Thyroid gland (tissue), 4 donors: ENCODE measurements around the gene NMNAT2. TPM values are rescaled to one million over a fixed set of nuclear protein-coding genes. Genes with fewer than 3 reads are reported as not detected.
A peak's percentile ranks its signal among the peaks of the same experiment; 100 is the strongest.

Experiments
- DNase-seq, 2 donors: peaks; one replicate each; pipeline ENCODE4 v3.0.0-alpha.2; 2019
- H3K27ac ChIP-seq, 3 donors: fragments of 200-600 bp; sonication (generic); 1 replicate in 2 of 3; 2 replicates in 1 of 3; pipeline ENCODE4 v1.5.1; 2016 to 2019; ENCODE audit warnings: mild to moderate bottlenecking in 1 of 3, moderate library complexity in 1 of 3
- H3K27me3 ChIP-seq: fragments of 200-600 bp; sonication (generic); one replicate; pipeline ENCODE4 v1.5.1; 2019
- H3K36me3 ChIP-seq, 2 donors: fragments of 200-600 bp; sonication (generic); one replicate each; pipeline ENCODE4 v1.5.1; 2016 to 2019
- H3K4me1 ChIP-seq, 2 donors: fragments of 200-600 bp; sonication (generic); one replicate each; pipeline ENCODE4 v1.5.1; 2017 to 2019
- H3K4me3 ChIP-seq, 3 donors: fragments of 200-600 bp; sonication (generic); replicated peaks in 1 of 3; 1 replicate in 2 of 3; 2 replicates in 1 of 3; pipeline ENCODE4 v1.5.1; 2016; ENCODE audit warnings: mild to moderate bottlenecking in 1 of 3
- H3K9me3 ChIP-seq: fragments of 200-600 bp; sonication (generic); one replicate; pipeline ENCODE4 v1.5.1; 2017
- CTCF ChIP-seq, 6 experiments: fragments of 200-600 bp in 3 of 6; fragments of 450-650 bp in 3 of 6; sonication (generic) in 3 of 6; IDR thresholded peaks; one replicate each; pipeline ENCODE4 v1.5.1; 2016 to 2019; ENCODE audit warnings: antibody characterized with exemption in 6 of 6, mild to moderate bottlenecking in 2 of 6, inconsistent platforms in 1 of 6, moderate library complexity in 1 of 6
- POLR2A ChIP-seq, 2 donors: fragments of 450-650 bp; IDR thresholded peaks; one replicate each; pipeline ENCODE4 v1.6.1; 2017; ENCODE audit warnings: antibody characterized with exemption in 2 of 2, mild to moderate bottlenecking in 2 of 2, moderate library complexity in 1 of 2
- WGBS, 2 donors: methylation state at CpG; one replicate each; pipeline ENCODE4 v1.1.5; 2017; 5-methylcytosine and 5-hydroxymethylcytosine counted together
- intact Hi-C: fragments of 100-400 bp; cut with DNase I; formaldehyde crosslinking; loops from one replicate; pipeline ENCODE4 v1.15.1; 2023
- total RNA-seq, 4 donors: library from RNA; depleted of rRNA; stranded (reverse); fragments of >200 nt; gene quantifications; one replicate each; pipeline ENCODE4 v1.2.3, GENCODE V29; 2016

Gene NMNAT2
- total RNA-seq, 4 donors from 2014 or later: 7.6 to 39.5 (median 17.3) TPM

GRCh38 chr1:183215936-183216335 lies 202.2 kb downstream of the NMNAT2 start:
- no peak for DNase-seq
- Histone ChIP-seq H3K9me3 (no peaks in the 10 kb centered on the region), H3K27ac (peak overlapping the region in 1 of 3 donors; percentile 5), H3K36me3 (no peaks in the 10 kb centered on the region), H3K27me3 (no peaks in the 10 kb centered on the region), H3K4me3 (no peak overlapping the region), H3K4me1 (peaks cover 39 to 42% of the 10 kb centered on the region in 2 donors)
- intact Hi-C loops: no loop called here
- 84 to 94% methylated on average over 4 of the region's 4 CpGs for WGBS, 2 donors
- TF ChIP-seq CTCF (IDR thresholded peaks at IDR 0.05) (no peak), POLR2A (IDR thresholded peaks at IDR 0.05) (no peak)

- H3K27ac ChIP-seq: peak overlapping the region in 2 of 3 donors; percentile 49 to 54
- H3K36me3 ChIP-seq: no peaks in the 10 kb centered on the region
- no peaks in the 10 kb centered on the region for H3K27me3 ChIP-seq
- H3K9me3 ChIP-seq: no peaks in the 10 kb centered on the region
- no peak overlapping the region for H3K4me3 ChIP-seq
- DNase-seq: no peak
- intact Hi-C loops: no loop called here
- H3K4me1 ChIP-seq: peaks cover 39 to 42% of the 10 kb centered on the region in 2 donors
- 89 to 94% methylated on average over 13 of the region's 13 CpGs for WGBS, 2 donors
- no peak for TF ChIP-seq POLR2A (IDR thresholded peaks at IDR 0.05)
- no peak for TF ChIP-seq CTCF (IDR thresholded peaks at IDR 0.05)
Measured at GRCh38 chr1:183215076-183215720, 203.0 kb downstream of the NMNAT2 start.

- Histone ChIP-seq H3K27ac (peak overlapping the region; percentile 49 to 61 (median 54)), H3K4me1 (peaks cover 34% of the 10 kb centered on the region in 2 donors), H3K27me3 (no peaks in the 10 kb centered on the region), H3K36me3 (no peaks in the 10 kb centered on the region), H3K9me3 (no peaks in the 10 kb centered on the region), H3K4me3 (no peak overlapping the region)
- peak in 1 of 2 donors; percentile 35 for DNase-seq
- no peak for TF ChIP-seq CTCF (IDR thresholded peaks at IDR 0.05)
- no peak for TF ChIP-seq POLR2A (IDR thresholded peaks at IDR 0.05)
- 67% methylated on average over 5 of the region's 5 CpGs for WGBS, 2 donors
- intact Hi-C loops: no loop called here
Measured at GRCh38 chr1:183214021-183214970, 203.9 kb downstream of the NMNAT2 start.

GRCh38 chr1:183212870-183213269 lies 205.3 kb downstream of the NMNAT2 start:
- Histone ChIP-seq H3K27me3 (no peaks in the 10 kb centered on the region), H3K4me1 (peaks cover 20 to 21% of the 10 kb centered on the region in 2 donors), H3K36me3 (no peaks in the 10 kb centered on the region), H3K9me3 (no peaks in the 10 kb centered on the region), H3K4me3 (no peak overlapping the region), H3K27ac (no peak overlapping the region)
- TF ChIP-seq CTCF (IDR thresholded peaks at IDR 0.05) (no peak), POLR2A (IDR thresholded peaks at IDR 0.05) (no peak)
- intact Hi-C loops: no loop called here
- WGBS, 2 donors: 97 to 100% methylated on average over 1 of the region's 1 CpG
- no peak for DNase-seq

- DNase-seq: no peak
- no peaks in the 10 kb centered on the region for H3K27me3 ChIP-seq
- H3K9me3 ChIP-seq: no peaks in the 10 kb centered on the region
- H3K36me3 ChIP-seq: no peaks in the 10 kb centered on the region
- TF ChIP-seq POLR2A (IDR thresholded peaks at IDR 0.05) (no peak), CTCF (IDR thresholded peaks at IDR 0.05) (no peak)
- no peak overlapping the region for H3K27ac ChIP-seq
- H3K4me3 ChIP-seq: no peak overlapping the region
- H3K4me1 ChIP-seq: peaks cover 16 to 17% of the 10 kb centered on the region in 2 donors
- intact Hi-C loops: no loop called here
Measured at GRCh38 chr1:183210681-183211080, 207.5 kb downstream of the NMNAT2 start.
